Vagina (tissue), 2 donors: ENCODE measurements around the gene KIF22.

Experiments used
- POLR2AphosphoS5 ChIP-seq, 2 donors: sonication (generic); formaldehyde crosslinking; IDR thresholded peaks; one replicate each; pipeline ENCODE4 v1.9.0; 2017; ENCODE audit warnings: antibody characterized with exemption in 2 of 2, mild to moderate bottlenecking in 2 of 2, low read depth in 1 of 2; ENCODE audit not compliant: insufficient read depth in 1 of 2
- TF ChIP-seq, protein P1 (sequence below), 3 experiments: fragments of 450-650 bp in 2 of 3; fragments of 200-600 bp in 1 of 3; sonication (generic) in 1 of 3; IDR thresholded peaks; one replicate each; pipeline ENCODE4 v1.5.1; 2017 to 2019; ENCODE audit warnings: antibody characterized with exemption in 3 of 3, mild to moderate bottlenecking in 2 of 3, moderate library complexity in 2 of 3

DNA sequence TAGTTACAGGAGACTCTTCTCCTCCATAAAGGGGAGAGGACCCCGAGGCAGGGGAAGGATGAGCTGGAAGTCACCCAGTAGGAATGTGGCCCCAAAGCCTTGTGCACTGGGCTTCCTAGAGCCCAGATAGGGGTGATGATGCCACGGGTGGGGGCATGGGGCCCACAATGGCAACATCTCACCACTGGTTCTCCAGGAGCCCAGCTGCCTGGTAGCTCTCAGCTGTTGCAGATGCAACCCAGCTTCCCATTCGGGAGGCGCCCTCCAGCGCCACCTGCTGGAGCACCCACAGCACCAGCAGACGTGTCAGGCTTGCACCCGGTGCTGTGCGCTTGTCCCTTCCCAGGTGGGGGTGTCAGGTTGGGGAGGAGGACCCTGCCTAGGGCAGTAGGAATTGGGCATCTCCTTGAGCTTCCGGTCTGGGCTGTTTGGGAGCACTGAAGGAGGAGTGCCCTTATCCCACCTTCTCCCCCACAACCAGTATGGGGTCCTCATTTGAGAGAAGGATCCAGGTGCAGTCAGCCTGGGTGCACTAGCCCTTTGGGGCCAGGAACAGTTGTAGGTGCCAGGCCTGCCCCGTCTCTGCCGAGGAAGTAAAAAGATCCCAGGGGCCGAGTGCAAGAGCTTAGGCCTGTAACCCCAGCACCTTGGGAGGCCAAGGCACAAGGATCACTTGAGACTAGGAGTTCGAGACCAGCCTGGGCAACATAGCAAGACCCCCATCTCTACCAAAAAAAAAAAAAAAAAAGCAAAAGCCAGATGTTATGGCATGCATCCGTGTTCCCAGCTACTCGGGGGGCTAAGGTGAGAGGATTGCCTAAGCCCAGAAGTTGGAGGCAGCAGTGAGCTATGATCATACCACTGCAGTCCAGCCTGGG is 58.1 kb downstream of the KIF22 start:
- TF ChIP-seq, protein P1, sequence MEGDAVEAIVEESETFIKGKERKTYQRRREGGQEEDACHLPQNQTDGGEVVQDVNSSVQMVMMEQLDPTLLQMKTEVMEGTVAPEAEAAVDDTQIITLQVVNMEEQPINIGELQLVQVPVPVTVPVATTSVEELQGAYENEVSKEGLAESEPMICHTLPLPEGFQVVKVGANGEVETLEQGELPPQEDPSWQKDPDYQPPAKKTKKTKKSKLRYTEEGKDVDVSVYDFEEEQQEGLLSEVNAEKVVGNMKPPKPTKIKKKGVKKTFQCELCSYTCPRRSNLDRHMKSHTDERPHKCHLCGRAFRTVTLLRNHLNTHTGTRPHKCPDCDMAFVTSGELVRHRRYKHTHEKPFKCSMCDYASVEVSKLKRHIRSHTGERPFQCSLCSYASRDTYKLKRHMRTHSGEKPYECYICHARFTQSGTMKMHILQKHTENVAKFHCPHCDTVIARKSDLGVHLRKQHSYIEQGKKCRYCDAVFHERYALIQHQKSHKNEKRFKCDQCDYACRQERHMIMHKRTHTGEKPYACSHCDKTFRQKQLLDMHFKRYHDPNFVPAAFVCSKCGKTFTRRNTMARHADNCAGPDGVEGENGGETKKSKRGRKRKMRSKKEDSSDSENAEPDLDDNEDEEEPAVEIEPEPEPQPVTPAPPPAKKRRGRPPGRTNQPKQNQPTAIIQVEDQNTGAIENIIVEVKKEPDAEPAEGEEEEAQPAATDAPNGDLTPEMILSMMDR (IDR thresholded peaks at IDR 0.05), result peak; percentile 62 to 72 (median 70)
- peak in 1 of 2 donors; percentile 37 for TF ChIP-seq POLR2AphosphoS5 (IDR thresholded peaks at IDR 0.05; ENCODE audit: insufficient read depth in 1 of 2, low read depth in 1 of 2)
